B cell (primary cell): ENCODE data around the gene TNNI3K. TPM values are rescaled to one million over a fixed set of nuclear protein-coding genes. Genes with fewer than 3 reads are reported as not detected.

Source experiments
- ATAC-seq: fragments of 200-7000 bp; cut with Tn5 transposase; one replicate; pipeline ENCODE4 v1.10.0; 2021; ENCODE audit warnings: low read depth, mild to moderate bottlenecking, moderate number of reproducible peaks, moderate library complexity
- CTCF ChIA-PET: fragments of 350-600 bp; sonication (Branson Sonifier 250); formaldehyde crosslinking; loops from one replicate; lab custom pipeline; 2021; ENCODE audit warnings: antibody characterized with exemption, inconsistent platforms; lab: Charles Lee
- POLR2A ChIA-PET: fragments of 350-600 bp; sonication (Branson Sonifier 250); formaldehyde crosslinking; loops from one replicate; lab custom pipeline; 2021; ENCODE audit warnings: antibody characterized with exemption; lab: Charles Lee
- DNase-seq: peaks from one replicate; pipeline ENCODE4 v3.0.0; 2013
- H2AFZ ChIP-seq: 2 replicates; pipeline ENCODE4 v1.6.1; 2012; ENCODE audit warnings: mild to moderate bottlenecking, low read depth, low read length; ENCODE audit not compliant: insufficient read depth, poor library complexity, severe bottlenecking
- H3K27ac ChIP-seq, 2 donors: 1 replicate in 1 of 2; 2 replicates in 1 of 2; pipeline ENCODE4 v1.5.1; 2012 to 2013; ENCODE audit warnings: low read length in 2 of 2, mild to moderate bottlenecking in 2 of 2, moderate library complexity in 1 of 2
- H3K27me3 ChIP-seq, 4 experiments: fragments of 200-600 bp in 1 of 4; sonication (generic) in 1 of 4; replicated peaks in 1 of 4; 1 replicate in 2 of 4; 2 replicates in 2 of 4; pipeline versions ENCODE4 v1.6.1 to v1.7.0; 2013 to 2016; ENCODE audit warnings: low read length in 3 of 4, mild to moderate bottlenecking in 2 of 4, mixed read lengths in 1 of 4, moderate library complexity in 1 of 4; ENCODE audit not compliant: insufficient read depth in 4 of 4, control insufficient read depth in 3 of 4; ENCODE audit errors: control extremely low read depth in 1 of 4
- H3K36me3 ChIP-seq, 2 experiments: replicated peaks in 1 of 2; 1 replicate in 1 of 2; 2 replicates in 1 of 2; pipeline versions ENCODE4 v1.6.1 to v1.7.1; 2013; ENCODE audit warnings: low read length in 1 of 2; ENCODE audit not compliant: insufficient read depth in 2 of 2, control insufficient read depth in 1 of 2; ENCODE audit errors: control extremely low read depth in 1 of 2, extremely low read depth in 1 of 2
- H3K4me1 ChIP-seq, 2 donors: fragments of 200-600 bp in 1 of 2; sonication (generic) in 1 of 2; 1 replicate in 1 of 2; 2 replicates in 1 of 2; pipeline versions ENCODE4 v1.5.1 to v1.6.1; 2013 to 2017; ENCODE audit warnings: low read length in 2 of 2; ENCODE audit not compliant: control insufficient read depth in 2 of 2, insufficient read depth in 2 of 2
- H3K4me2 ChIP-seq: replicated peaks from 2 replicates; pipeline ENCODE3; 2012; ENCODE audit warnings: mild to moderate bottlenecking, low read depth, low read length; ENCODE audit not compliant: poor library complexity, severe bottlenecking
- H3K4me3 ChIP-seq, 5 experiments: fragments of 200-600 bp in 1 of 5; sonication (generic) in 1 of 5; 1 replicate in 3 of 5; 2 replicates in 2 of 5; pipeline versions ENCODE4 v1.5.1 to v1.7.0; 2011 to 2016; ENCODE audit warnings: low read length in 4 of 5, mild to moderate bottlenecking in 4 of 5, low read depth in 2 of 5, control low read depth in 1 of 5, moderate library complexity in 1 of 5; ENCODE audit not compliant: insufficient read depth in 1 of 5; ENCODE audit errors: control extremely low read depth in 1 of 5, extremely low read depth in 1 of 5
- H3K79me2 ChIP-seq: fragments of 200-600 bp; sonication (generic); one replicate; pipeline ENCODE4 v1.6.0; 2016; ENCODE audit warnings: low read length; ENCODE audit not compliant: control insufficient read depth, insufficient read depth
- H3K9ac ChIP-seq: fragments of 200-600 bp; sonication (generic); 2 replicates; pipeline ENCODE4 v1.6.1; 2017; ENCODE audit warnings: mild to moderate bottlenecking, low read length, moderate library complexity
- H3K9me3 ChIP-seq, 3 donors: one replicate each; pipeline versions ENCODE4 v1.6.1 to v1.7.1; 2013; ENCODE audit warnings: low read length in 2 of 3; ENCODE audit not compliant: control insufficient read depth in 2 of 3, insufficient read depth in 1 of 3; ENCODE audit errors: control extremely low read depth in 1 of 3
- H4K20me1 ChIP-seq: 2 replicates; pipeline ENCODE4 v1.6.0; 2012; ENCODE audit warnings: mild to moderate bottlenecking, low read length; ENCODE audit not compliant: insufficient read depth, control insufficient read depth, poor library complexity, severe bottlenecking
- H3K27ac Mint-ChIP-seq: one replicate; pipeline ENCODE4 v1.8.0; 2021; ENCODE audit warnings: mixed read lengths
- H3K27me3 Mint-ChIP-seq: one replicate; pipeline ENCODE4 v1.8.0; 2021; ENCODE audit warnings: mixed read lengths
- H3K4me1 Mint-ChIP-seq: one replicate; pipeline ENCODE4 v1.8.0; 2021; ENCODE audit warnings: mixed read lengths
- H3K4me3 Mint-ChIP-seq: one replicate; pipeline ENCODE4 v1.8.0; 2021; ENCODE audit warnings: mixed read lengths
- H3K9me3 Mint-ChIP-seq: one replicate; pipeline ENCODE4 v1.8.0; 2022; ENCODE audit warnings: mixed read lengths; ENCODE audit not compliant: insufficient read depth
- EZH2 ChIP-seq: IDR thresholded peaks from 2 replicates; pipeline ENCODE4 v1.6.1; 2012; ENCODE audit warnings: borderline replicate concordance, low read depth, mild to moderate bottlenecking, moderate library complexity, low read length; ENCODE audit not compliant: insufficient read depth, poor library complexity, severe bottlenecking
- WGBS: methylation state at CpG from one replicate; pipeline ENCODE4 v1.1.5; 2013; ENCODE audit warnings: missing lambda C conversion rate; ENCODE audit not compliant: insufficient coverage; 5-methylcytosine and 5-hydroxymethylcytosine counted together
- intact Hi-C: fragments of 100-400 bp; cut with micrococcal nuclease; formaldehyde crosslinking; loops from one replicate; pipeline ENCODE4 v1.10.0; 2022
- polyA plus RNA-seq: library from polyadenylated mRNA; depleted of rRNA; stranded (reverse); fragments of >200 nt; gene quantifications from 2 replicates; pipeline ENCODE4 v1.2.3, GENCODE V29; 2012
- total RNA-seq, 2 donors: library from RNA; stranded (reverse); fragments of 120-200 nt in 1 of 2; gene quantifications; 1 replicate in 1 of 2; 2 replicates in 1 of 2; pipeline versions ENCODE4 v1.2.3 to v1.2.4, GENCODE V29; 2013 to 2022
- TF ChIP-seq, protein P1 (sequence below): fragments of 200-600 bp; IDR thresholded peaks from one replicate; pipeline ENCODE4 v1.8.0; 2022; ENCODE audit warnings: antibody characterized with exemption, mild to moderate bottlenecking

Gene TNNI3K
- total and polyA plus RNA-seq, 2 donors (not counting 1 experiment from before 2014, with no cell fraction given), result 0.52 to 3.1 TPM

DNA sequence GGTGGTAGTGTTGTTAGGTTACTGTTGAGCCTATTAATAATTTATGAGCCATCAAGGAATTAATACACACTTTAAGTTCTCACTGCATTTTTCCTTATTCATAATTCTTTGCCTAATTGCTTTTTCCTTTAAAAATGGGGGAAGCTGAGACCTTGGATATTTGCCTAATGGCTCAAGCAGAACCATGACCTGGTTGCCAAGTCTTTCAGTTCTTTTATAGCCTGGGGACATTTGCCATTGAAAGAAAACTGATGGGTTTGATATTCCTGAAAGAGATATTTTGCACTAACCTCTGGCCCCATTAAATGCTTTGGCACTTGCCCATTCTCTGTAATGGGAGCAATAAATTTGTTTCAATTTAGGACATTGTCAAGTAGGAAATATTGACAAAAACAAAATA is 295.7 kb downstream of the TNNI3K start:
- H3K4me3 ChIP-seq, result no peak overlapping the region
- no peak overlapping the region for H2AFZ ChIP-seq
- H3K27ac Mint-ChIP-seq, result no peak overlapping the region
- H3K27ac ChIP-seq, result no peak overlapping the region
- ChIA-PET CTCF (no interaction called here), POLR2A (no interaction called here)
- H3K27me3 Mint-ChIP-seq, result peaks cover 16% of the 10 kb centered on the region
- intact Hi-C loops, result no loop called here
- H3K4me3 Mint-ChIP-seq, result no peak overlapping the region
- H3K4me2 ChIP-seq, result no peak overlapping the region
- no peaks in the 10 kb centered on the region for H3K27me3 ChIP-seq
- no peaks in the 10 kb centered on the region for H4K20me1 ChIP-seq
- H3K4me1 Mint-ChIP-seq, result no peaks in the 10 kb centered on the region
- TF ChIP-seq EZH2, result no peak
- TF ChIP-seq, protein P1, sequence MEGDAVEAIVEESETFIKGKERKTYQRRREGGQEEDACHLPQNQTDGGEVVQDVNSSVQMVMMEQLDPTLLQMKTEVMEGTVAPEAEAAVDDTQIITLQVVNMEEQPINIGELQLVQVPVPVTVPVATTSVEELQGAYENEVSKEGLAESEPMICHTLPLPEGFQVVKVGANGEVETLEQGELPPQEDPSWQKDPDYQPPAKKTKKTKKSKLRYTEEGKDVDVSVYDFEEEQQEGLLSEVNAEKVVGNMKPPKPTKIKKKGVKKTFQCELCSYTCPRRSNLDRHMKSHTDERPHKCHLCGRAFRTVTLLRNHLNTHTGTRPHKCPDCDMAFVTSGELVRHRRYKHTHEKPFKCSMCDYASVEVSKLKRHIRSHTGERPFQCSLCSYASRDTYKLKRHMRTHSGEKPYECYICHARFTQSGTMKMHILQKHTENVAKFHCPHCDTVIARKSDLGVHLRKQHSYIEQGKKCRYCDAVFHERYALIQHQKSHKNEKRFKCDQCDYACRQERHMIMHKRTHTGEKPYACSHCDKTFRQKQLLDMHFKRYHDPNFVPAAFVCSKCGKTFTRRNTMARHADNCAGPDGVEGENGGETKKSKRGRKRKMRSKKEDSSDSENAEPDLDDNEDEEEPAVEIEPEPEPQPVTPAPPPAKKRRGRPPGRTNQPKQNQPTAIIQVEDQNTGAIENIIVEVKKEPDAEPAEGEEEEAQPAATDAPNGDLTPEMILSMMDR, result no peak
- no peaks in the 10 kb centered on the region for H3K9me3 Mint-ChIP-seq
- no peaks in the 10 kb centered on the region for H3K9me3 ChIP-seq
- H3K4me1 ChIP-seq, result no peaks in the 10 kb centered on the region
- no peak overlapping the region for H3K9ac ChIP-seq
- no peak for ATAC-seq
- H3K79me2 ChIP-seq, result no peaks in the 10 kb centered on the region
- no peak for DNase-seq
- H3K36me3 ChIP-seq, result no peaks in the 10 kb centered on the region

DNA sequence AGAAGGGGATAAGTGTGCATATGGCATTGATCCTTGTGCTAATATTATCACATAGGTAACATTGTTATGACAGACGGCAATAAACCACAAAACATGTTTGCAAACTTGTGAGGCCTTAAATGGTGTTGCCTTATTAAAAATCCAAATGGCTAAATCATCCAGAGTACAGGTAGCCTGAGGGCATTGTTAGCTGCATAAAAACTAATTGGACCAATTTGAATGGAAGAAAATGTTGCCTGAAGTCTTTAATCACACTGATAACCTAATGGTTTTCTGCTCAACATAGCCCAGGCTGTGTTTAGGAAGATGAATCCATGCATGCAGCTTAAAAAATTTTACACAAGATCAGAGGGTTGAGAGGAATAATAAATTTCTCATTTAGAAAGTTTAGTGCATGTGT is 296.6 kb downstream of the TNNI3K start:
- ChIA-PET POLR2A (no interaction called here), CTCF (no interaction called here)
- Histone ChIP-seq H4K20me1 (no peaks in the 10 kb centered on the region), H2AFZ (no peak overlapping the region), H3K27me3 (no peaks in the 10 kb centered on the region), H3K27ac (no peak overlapping the region), H3K4me3 (no peak overlapping the region), H3K9me3 (no peaks in the 10 kb centered on the region), H3K4me2 (no peak overlapping the region), H3K9ac (no peak overlapping the region), H3K4me1 (no peaks in the 10 kb centered on the region), H3K79me2 (no peaks in the 10 kb centered on the region), H3K36me3 (no peaks in the 10 kb centered on the region)
- H3K9me3 Mint-ChIP-seq, result no peaks in the 10 kb centered on the region
- no CpG with 5 or more reads among the region's 1 CpG for WGBS
- no peak overlapping the region for H3K27ac Mint-ChIP-seq
- H3K4me3 Mint-ChIP-seq, result no peak overlapping the region
- H3K27me3 Mint-ChIP-seq, result peaks cover 15% of the 10 kb centered on the region
- TF ChIP-seq, protein P1, result no peak
- no peak for TF ChIP-seq EZH2
- intact Hi-C loops, result no loop called here
- DNase-seq, result no peak
- no peaks in the 10 kb centered on the region for H3K4me1 Mint-ChIP-seq
- no peak for ATAC-seq
